Stimulated activated CD8-positive, alpha-beta memory T cell treated with anti-CD3 and anti-CD28 coated beads, Interleukin-15, amount 100 ng/mL, for 24 hours (primary cell): ENCODE results near the gene DENND6B.
"Not testable (repeated sequence)": the region's sequence is repeated elsewhere in the genome, so short reads cannot be mapped to it uniquely, and the experiment has no call there.

Experiments used
- DNase-seq: peaks from one replicate; pipeline ENCODE4 v3.0.0-alpha.2; 2020; ENCODE audit warnings: low read depth

DENND6B gene

DNA sequence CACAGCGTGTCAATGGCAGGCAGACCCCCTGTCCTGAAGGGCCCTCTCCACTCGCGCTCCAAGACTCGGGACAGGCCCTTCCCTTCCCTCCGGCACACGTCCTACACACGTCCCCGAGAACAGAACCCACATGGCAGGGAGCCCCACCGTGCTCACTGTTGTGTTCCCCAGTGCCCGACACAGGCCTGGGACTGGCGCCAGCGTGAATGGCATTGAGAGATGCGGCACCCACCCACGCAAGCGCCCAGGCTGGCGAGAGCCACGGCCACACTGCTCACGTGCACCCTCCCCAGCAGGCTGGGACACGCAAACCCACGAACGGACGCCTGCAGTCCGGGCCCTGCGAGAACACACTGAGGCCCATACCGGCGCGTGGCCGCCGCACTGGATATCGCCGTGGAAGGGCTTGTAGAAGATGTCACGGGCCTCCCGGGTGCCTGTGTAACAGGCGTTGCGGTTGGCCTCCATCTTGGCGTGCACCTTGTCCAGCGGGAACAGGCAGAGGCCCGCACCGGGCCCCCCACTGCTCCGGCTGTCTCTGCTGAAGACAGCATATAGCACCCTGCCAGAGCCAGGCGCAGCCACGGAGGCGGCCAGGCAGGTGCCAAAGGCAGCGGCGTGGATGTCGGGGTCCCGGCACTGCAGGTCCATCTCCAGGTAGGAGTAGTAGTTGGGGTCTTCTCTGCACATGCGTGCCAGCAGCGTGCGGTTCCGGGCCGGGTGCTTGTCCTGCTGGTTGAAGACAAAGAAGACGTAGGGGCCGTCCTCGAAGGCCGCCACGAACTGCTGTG, 37.5 kb downstream of the DENND6B start:
- no peak for DNase-seq

DNA sequence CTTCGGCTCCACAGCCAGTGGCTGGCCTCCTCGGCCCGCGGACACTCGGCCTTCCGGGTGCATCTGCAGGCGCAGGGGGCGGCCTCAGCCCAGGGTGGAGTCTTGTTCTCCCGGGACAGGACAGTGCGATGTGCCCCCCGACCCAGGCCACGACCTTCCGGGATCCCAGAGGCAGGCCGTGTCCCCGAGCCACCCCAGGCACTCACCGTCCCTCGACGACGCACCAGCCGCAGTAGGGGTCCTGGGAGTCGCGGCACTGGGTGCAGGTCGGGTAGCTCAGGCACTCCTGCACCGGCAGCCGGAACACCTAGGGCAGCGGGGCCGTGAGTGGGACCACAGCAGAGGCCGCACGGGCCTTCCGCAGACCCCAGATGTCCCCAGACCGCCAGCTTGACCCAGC, 39.1 kb downstream of the DENND6B start:
- DNase-seq, result no peak

- no peak for DNase-seq
Observed at GRCh38 chr22:50286701-50287318, 40.0 kb downstream of the DENND6B start.

GRCh38 chr22:50286275-50286674, 40.5 kb downstream of the DENND6B start:
- no peak for DNase-seq

GRCh38 chr22:50285568-50286229, 41.1 kb downstream of the DENND6B start:
- DNase-seq, result no peak

DNA sequence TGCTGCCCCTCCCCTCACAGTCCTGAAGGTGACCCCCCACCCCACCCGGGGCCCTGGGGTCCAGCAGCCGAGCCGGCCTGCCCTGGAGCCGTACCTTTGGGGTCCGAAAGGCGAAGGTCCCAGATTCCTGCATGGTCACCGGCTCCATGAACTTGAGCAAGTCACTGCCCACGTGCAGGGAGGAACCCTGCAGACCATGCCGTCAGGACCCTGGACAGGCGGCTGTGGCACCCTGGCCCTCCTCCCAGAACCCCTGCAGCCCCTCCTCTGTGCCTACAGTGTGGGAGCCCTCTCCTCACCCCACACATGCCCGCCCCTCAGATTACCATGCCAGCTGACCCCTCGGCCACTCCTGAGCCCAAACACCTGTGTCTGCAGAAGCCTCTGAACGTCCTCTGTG, 42.3 kb downstream of the DENND6B start:
- no peak for DNase-seq

GRCh38 chr22:50283821-50284220, 43.0 kb downstream of the DENND6B start:
- no peak for DNase-seq

GRCh38 chr22:50282361-50283155, 44.3 kb downstream of the DENND6B start:
- no peak for DNase-seq

DNA sequence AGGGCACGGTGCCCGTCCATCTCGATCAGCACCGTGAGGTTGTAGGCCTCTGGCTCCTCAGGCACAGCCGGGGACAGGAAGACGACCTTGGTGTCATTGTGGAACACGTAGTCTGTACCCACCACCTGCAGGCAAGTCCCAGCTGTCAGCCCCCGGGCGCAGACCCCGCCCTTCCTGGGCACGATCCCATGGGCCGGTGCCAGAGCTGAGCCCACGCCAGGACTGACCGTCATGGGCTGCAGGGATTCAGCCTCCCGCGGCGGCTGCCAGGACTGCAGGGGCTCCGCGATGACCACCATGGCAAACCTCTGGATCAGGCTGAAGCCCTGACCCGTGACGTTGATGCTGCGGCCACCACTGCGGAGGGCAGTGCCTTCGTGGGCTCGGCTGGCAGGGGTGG, 44.9 kb downstream of the DENND6B start:
- DNase-seq, result no peak

DNA sequence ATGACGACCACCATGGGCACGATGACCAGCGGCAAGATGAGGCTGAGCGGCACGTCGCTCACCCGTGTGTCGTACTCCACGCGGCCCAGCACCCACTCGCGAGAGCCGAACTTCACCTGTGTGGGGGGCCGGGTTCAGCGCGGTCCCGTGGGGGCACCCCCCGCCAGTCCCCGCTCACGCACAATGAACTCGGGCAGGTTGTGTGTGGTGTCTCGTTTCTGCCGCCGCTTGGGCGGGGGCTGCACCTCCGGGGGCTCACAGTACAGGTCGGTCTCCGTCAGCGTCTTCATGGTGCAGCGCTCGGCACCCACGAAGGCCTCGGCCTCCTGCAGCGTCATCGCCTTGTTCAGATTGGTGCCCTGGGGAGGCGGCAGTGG, 45.4 kb downstream of the DENND6B start:
- DNase-seq, result no peak

- DNase-seq, result no peak
Observed at GRCh38 chr22:50280708-50281383, 46.0 kb downstream of the DENND6B start.

DNA sequence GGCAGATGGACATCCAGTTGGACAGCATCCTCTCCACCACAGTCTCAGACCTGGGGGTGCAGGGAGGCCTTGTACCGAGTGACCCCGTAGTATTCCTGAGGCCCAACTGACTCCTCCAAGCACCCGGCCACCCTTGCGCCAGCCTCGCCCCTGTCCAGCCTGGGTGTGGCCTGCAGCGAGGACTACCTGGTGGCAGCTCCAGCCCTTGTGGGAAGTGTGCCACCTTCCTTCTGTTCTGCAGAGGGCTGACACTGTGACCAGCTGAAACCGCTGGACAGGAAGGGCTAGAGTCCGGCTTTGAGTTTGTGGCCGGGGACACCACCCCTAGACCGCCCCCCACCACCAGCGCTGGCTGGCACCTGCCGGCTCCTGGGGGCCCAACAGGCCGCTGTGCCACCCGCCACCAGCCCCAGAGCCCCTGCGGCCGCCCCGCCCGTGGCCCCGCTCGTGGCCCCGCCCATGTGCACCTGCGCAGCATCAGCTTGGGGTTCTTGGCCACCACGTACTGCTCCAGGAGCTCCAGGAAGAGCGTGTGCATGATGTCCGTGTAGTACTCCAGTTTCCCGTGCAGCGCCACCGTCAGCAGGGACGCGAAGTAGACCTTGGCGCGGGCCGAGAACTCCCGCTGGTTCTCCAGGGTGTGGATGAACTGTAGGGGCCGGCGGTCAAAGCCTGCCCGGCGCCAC, 46.6 kb downstream of the DENND6B start:
- no peak for DNase-seq

GRCh38 chr22:50278956-50279619, 47.7 kb downstream of the DENND6B start:
- no peak for DNase-seq

DNA sequence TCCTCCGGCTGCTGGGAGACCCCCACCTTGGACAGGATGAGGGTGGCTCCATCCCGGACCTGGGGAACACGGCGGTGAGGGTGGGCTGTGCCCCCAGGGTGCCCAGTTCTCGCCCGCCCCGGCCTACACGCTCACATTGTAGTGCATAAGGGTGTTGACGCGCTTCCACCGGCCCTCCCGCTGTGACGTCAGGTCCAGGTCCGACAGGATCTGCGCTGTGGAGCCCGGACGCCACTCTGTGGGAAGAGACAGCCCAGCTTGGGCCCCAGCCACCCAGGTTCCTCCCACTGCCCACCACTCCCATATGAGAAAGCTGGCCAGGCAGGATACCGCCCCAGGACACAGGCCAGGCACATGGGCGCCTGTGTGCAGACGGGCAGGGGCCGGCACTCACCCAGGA, 48.4 kb downstream of the DENND6B start:
- no peak for DNase-seq

DNA sequence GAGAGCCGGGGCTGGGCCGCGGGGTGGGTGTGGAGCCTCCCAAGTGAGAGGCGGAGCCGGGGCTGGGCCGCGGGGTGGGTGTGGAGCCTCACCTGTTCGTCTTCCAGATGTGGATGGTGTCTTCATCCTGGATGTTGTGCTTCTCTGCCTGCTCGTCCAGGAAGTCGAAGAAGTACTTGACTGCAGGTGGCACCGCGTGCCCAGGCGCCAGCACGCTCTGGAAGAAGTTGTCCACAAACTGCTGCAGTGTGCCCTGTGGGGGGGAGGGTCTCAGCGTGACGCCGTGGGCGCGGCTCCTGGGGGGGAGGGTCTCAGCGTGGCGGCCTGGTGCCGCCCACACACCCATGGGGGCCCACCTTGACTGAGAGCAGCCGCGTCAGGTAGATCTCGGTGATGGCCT, 49.1 kb downstream of the DENND6B start:
- no peak for DNase-seq

DNA sequence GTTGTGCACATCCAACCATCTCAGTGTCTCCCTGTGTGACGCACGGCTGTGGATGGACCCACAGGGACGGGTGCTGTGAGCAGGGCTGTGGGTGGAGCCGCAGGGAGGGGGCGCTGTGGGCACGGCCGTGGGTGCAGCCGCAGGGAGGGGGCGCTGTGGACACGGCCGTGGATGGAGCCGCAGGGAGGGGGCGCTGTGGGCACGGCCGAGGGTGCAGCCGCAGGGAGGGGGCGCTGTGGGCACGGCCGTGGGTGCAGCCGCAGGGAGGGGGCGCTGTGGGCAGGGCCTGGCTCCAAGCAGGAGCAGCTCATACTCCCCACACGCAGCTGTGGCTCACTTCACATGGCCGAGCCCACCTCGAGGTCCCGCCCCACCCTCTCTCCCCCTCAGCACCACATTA, 50.7 kb downstream of the DENND6B start:
- DNase-seq, result no peak

GRCh38 chr22:50275181-50276055, 51.4 kb downstream of the DENND6B start:
- no peak for DNase-seq

DNA sequence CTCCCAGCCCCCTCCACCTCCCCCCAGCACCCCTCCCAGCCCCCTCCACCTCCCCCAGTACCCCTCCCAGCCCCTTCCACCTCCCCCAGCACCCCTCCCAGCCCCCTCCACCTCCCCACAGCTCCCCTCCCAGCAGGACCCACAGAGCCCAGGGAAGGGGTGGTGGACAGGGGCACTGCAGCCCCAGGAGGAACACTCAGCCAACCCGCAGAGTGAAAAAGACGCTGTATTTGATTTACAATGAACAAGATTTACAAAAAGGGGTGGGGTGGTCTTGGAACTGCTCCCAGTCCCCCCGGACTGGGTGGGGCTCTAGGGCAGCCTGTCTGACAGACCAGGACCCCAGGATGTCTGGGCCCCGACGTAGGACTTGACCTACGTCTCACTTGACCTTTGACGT, 52.0 kb downstream of the DENND6B start:
- DNase-seq, result no peak

GRCh38 chr22:50274311-50274710, 52.5 kb downstream of the DENND6B start:
- DNase-seq, result no peak

DNA sequence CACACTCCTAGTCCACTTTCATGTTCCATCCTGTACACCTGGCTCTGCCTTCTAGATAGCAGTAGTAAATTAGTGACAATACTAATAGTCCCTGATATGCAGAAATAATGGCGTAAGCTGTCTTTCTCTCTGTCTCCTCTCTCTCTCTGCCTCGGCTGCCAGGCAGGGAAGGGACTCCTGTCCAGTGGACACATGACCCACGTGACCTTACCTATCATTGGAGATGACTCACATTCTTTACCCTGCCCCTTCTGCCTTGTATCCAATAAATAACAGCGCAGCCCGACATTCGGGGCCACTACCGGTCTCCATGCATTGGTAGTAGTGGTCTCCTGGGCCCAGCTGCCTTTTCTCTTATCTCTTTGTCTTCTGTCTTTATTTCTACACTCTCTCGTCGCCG, 53.0 kb downstream of the DENND6B start:
- not testable (repeated sequence) for DNase-seq
